HUES64 (cell line): ENCODE data around the gene CLNS1A.
"Not testable (repeated sequence)": the region's sequence is repeated elsewhere in the genome, so short reads cannot be mapped to it uniquely, and the experiment has no call there.

Experiments used
- H3K27ac ChIP-seq: 2 replicates; pipeline ENCODE4 v1.7.0; 2013; ENCODE audit warnings: low read depth, low read length, inconsistent platforms
- H3K27me3 ChIP-seq: 2 replicates; pipeline ENCODE4 v1.6.1; 2013; ENCODE audit warnings: mild to moderate bottlenecking, low read length; ENCODE audit not compliant: insufficient read depth
- H3K36me3 ChIP-seq: 2 replicates; pipeline ENCODE4 v1.6.1; 2013; ENCODE audit warnings: mild to moderate bottlenecking, low read length; ENCODE audit not compliant: insufficient read depth
- H3K4me1 ChIP-seq: 2 replicates; pipeline ENCODE4 v1.6.1; 2013; ENCODE audit warnings: mild to moderate bottlenecking, low read length, moderate library complexity; ENCODE audit not compliant: insufficient read depth
- H3K4me3 ChIP-seq: 2 replicates; pipeline ENCODE4 v1.5.1; 2013; ENCODE audit warnings: mild to moderate bottlenecking, low read length, moderate library complexity
- H3K9ac ChIP-seq: 2 replicates; pipeline ENCODE4 v1.6.1; 2013; ENCODE audit warnings: mild to moderate bottlenecking, low read depth, low read length
- H3K9me3 ChIP-seq: 2 replicates; pipeline ENCODE4 v1.6.1; 2013; ENCODE audit warnings: low read depth, low read length; ENCODE audit not compliant: insufficient read depth
- WGBS: fragments of 150-250, 120-280 bp; methylation state at CpG from one replicate; pipeline ENCODE4 v1.1.7; 2013; ENCODE audit warnings: missing lambda C conversion rate; 5-methylcytosine and 5-hydroxymethylcytosine counted together

CLNS1A gene

GRCh38 chr11:77580712-77581337 is 56.8 kb downstream of the CLNS1A start:
- WGBS: 98% methylated on average over 2 of the region's 5 CpGs
- Histone ChIP-seq H3K4me1 (no peaks in the 10 kb centered on the region), H3K36me3 (no peaks in the 10 kb centered on the region; the same call in 1 of the 2 replicates)

DNA sequence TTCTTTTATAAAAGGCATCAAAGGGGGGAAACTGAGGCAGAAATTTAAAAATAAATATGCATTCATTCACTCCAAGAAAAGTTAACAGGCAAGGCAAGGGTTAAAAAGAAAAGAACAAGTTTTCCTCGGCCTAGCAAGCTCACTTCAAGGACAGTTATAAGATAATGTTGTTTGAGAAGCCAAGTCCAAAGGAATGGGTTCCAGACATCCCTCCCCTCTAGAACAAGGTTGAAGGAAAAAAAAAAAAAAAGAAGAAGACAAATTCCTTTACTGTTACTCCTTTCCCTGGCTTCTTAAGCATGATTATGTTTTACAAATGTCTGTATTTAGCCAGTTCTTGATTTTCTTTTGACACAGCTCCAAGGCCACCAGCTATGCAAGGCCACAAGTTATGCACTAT is 62.2 kb downstream of the CLNS1A start:
- H3K4me1 ChIP-seq, H3K27me3 ChIP-seq, H3K27ac ChIP-seq, H3K36me3 ChIP-seq, H3K9ac ChIP-seq, H3K4me3 ChIP-seq: not testable (repeated sequence)
- no CpG with 5 or more reads among the region's 1 CpG for WGBS
- H3K9me3 ChIP-seq: peaks cover 19% of the 10 kb centered on the region

More at GRCh38 chr11:77580712-77581337, 56.8 kb downstream of the CLNS1A start:
- no peaks in the 10 kb centered on the region for H3K27me3 ChIP-seq
- peaks cover 54% of the 10 kb centered on the region for H3K9me3 ChIP-seq
- no peak overlapping the region for H3K4me3 ChIP-seq
- no peak overlapping the region for H3K27ac ChIP-seq
- H3K9ac ChIP-seq: no peak overlapping the region

DNA sequence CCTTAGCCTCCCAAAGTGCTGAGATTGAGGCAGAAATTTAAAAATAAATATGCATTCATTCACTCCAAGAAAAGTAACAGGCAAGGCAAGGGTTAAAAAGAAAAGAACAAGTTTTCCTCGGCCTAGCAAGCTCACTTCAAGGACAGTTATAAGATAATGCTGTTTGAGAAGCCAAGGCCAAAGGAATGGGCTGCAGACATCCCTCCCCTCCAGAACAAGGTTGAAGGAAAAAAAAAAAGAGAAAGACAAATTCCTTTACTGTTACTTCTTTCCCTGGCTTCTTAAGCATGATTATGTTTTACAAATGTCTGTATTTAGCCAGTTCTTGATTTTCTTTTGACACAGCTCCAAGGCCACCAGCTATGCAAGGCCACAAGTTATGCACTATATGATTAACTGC is 66.7 kb downstream of the CLNS1A start:
- H3K36me3 ChIP-seq, H3K4me3 ChIP-seq, H3K27ac ChIP-seq, H3K27me3 ChIP-seq, H3K9me3 ChIP-seq, H3K9ac ChIP-seq: not testable (repeated sequence)
- H3K4me1 ChIP-seq: peaks cover 20% of the 10 kb centered on the region; the same call in 1 of the 2 replicates
- 14% methylated on average over 1 of the region's 1 CpG for WGBS

DNA sequence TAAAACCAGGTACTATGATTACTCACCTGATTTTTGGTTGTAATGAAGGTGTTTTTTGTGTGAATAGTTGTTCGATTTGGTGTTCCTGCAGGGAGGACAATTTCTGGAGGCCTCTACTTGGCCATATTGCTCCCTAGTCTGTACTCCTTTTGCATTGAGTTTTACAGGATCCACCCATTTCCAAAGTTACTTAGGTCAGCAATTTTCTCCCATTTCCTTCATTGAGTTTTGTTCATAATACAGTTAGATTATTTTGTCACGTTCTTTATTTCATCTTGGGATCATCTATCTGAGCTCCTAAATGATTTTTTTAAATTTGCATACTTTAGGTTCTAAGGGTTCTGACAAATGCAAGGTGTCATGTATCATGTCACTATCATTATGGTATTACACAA is 67.9 kb downstream of the CLNS1A start:
- Histone ChIP-seq H3K27ac (no peak overlapping the region), H3K36me3 (no peaks in the 10 kb centered on the region), H3K4me1 (peaks cover 20% of the 10 kb centered on the region; the same call in 1 of the 2 replicates), H3K9ac (no peak overlapping the region), H3K9me3 (no peaks in the 10 kb centered on the region), H3K27me3 (no peaks in the 10 kb centered on the region), H3K4me3 (no peak overlapping the region)
- WGBS: 91% methylated on average over 1 of the region's 2 CpGs

DNA sequence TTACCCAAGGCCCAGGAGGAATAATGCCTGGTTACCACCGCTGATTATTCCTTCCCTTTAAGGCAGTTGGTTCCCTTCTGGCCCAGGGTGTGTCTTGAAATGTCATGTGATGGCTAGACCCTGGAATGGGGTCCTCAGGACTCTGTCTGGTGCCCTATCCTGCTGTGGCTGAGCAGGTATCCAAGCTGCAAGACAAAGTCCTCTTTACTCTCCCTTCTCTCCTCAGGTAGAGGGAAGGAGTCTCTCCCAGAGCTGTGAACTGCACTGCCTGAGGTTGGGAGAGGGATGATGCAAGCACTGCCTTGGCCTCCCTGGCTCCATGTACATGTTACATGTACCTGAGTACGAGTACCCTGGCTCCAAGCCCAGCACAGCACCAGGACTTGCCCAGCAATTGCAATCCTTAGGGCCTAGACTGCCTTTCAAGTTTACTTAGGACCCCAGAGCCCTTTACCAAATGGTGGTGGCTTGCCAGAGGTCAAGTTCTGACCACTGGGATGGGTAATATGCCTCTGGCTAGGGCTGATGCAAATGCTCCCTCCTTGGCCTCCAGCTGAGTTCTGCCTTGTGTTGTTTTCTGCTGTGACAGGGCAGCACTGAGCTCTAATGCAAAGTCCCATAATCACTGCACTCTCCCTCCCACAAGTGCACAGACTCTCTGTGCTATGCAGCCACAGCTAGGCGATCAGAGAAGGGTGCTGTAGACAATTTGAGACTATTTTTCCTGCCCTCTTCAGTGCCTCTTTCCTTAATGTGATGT is 68.5 kb downstream of the CLNS1A start:
- no peak overlapping the region for H3K27ac ChIP-seq
- no peak overlapping the region for H3K4me3 ChIP-seq
- no peaks in the 10 kb centered on the region for H3K36me3 ChIP-seq
- H3K9me3 ChIP-seq: no peaks in the 10 kb centered on the region
- H3K27me3 ChIP-seq: no peaks in the 10 kb centered on the region
- peaks cover 20% of the 10 kb centered on the region; the same call in 1 of the 2 replicates for H3K4me1 ChIP-seq
- WGBS: 84% methylated on average over 3 of the region's 3 CpGs
- H3K9ac ChIP-seq: no peak overlapping the region

DNA sequence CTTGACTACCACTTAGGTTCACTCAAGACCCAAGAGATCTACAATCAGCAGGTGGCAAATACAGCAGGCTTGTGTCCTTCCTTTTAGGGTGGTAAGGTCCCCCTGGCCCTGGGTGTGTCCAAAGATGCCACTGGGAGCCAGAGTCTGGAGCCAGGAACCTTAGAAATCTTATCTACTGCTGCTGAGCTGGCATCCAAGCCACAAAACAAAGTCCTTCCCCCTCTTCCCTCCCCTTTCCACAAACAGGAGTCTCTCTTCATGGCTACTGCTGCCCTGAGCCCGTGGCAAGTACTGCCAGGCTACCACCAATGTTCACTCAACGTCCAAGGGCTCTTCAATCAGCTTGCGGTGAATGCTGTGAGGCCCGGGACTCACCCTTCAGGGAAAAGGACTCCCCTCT is 69.3 kb downstream of the CLNS1A start:
- Histone ChIP-seq H3K9me3 (no peaks in the 10 kb centered on the region), H3K27me3 (no peaks in the 10 kb centered on the region), H3K4me1 (peaks cover 20% of the 10 kb centered on the region; the same call in 1 of the 2 replicates), H3K4me3 (no peak overlapping the region), H3K9ac (no peak overlapping the region), H3K36me3 (no peaks in the 10 kb centered on the region), H3K27ac (no peak overlapping the region)
- WGBS: 94% methylated on average over 4 of the region's 4 CpGs
